Tibial nerve (tissue), 3 donors: Measurements from ENCODE around the gene LARGE2.

ENCODE experiments used
- CTCF ChIP-seq, 5 experiments: fragments of 200-600 bp in 3 of 5; fragments of 450-650 bp in 2 of 5; sonication (generic) in 3 of 5; IDR thresholded peaks; one replicate each; pipeline ENCODE4 v1.5.1; 2016 to 2019; ENCODE audit warnings: antibody characterized with exemption in 5 of 5, mild to moderate bottlenecking in 3 of 5, moderate library complexity in 2 of 5
- POLR2A ChIP-seq, 2 donors: fragments of 450-650 bp; IDR thresholded peaks; one replicate each; pipeline ENCODE4 v1.6.1; 2017; ENCODE audit warnings: antibody characterized with exemption in 2 of 2, mild to moderate bottlenecking in 2 of 2, moderate library complexity in 2 of 2

GRCh38 chr11:45967506-45967905, 45.0 kb downstream of the LARGE2 start:
- TF ChIP-seq POLR2A (IDR thresholded peaks at IDR 0.05) (no peak), CTCF (IDR thresholded peaks at IDR 0.05) (no peak)
